Superior temporal gyrus (tissue), 1 donor: ENCODE results near the gene DPP3.

ENCODE experiments used
- DNase-seq: peaks from one replicate; pipeline ENCODE4 v3.0.0-alpha.2; 2016; ENCODE audit errors: extremely low spot score

The DPP3 gene

DNA sequence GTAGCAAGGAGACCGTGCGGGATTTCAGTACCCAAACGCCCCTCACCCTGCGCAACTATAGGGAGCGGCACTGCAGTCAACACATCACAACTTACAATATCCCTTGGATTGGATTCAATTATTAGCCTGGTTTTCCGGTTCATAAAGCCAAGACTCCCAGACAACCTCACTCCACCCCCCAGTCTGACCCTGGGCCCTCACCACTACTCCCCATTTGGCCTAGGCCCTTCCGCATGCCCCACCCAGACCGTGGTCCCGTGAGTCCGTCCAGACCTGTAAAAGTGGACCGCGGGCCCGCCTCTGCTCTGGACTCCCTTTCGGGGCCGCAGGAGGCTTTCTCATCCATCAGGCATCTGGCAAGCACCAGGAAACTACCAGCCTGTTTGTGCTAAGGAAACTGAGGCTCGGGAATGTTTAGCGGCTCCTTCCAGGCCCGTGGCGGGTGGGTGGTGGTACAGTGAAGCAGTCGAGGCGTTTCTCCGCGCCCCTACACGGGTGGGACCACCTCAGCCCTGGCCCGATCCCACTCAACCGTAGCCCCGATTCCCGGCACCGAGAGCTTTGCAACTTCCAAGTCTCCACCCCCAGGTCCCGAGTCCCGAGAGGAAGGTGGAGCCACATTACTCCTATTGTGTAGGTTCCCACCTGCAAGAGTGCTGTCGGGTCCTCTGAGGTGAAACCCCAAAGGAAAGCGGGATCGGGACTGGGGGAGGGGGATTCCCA is 679 bp upstream of the DPP3 start:
- DNase-seq: no peak

DNA sequence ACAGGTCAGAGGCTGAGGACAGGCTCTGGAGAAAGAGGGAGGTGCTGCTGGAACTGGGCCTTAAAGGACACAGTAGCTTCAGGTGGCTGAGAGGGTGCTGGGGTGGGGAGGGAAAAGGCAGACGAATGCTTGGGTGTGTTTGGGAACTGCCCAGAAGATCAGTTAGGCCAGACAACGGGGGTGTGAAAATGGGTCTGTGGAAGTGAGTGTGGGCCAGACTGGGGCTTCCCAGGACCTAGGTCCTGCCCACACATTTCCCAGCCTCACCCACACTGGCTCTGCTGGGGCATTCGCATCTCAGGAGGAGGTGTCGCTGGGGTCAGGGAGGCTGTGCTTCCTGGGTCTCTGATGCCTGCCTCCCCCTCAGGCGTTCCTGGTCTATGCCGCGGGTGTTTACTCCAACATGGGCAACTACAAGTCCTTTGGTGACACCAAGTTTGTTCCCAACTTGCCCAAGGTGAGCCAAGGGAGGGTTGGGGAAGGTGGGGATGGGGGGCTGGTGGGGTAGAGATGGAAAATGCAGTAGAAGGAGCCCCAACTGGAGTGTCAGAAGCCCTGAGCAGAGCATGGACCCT is 4.7 kb downstream of the DPP3 start:
- DNase-seq: no peak

DNA sequence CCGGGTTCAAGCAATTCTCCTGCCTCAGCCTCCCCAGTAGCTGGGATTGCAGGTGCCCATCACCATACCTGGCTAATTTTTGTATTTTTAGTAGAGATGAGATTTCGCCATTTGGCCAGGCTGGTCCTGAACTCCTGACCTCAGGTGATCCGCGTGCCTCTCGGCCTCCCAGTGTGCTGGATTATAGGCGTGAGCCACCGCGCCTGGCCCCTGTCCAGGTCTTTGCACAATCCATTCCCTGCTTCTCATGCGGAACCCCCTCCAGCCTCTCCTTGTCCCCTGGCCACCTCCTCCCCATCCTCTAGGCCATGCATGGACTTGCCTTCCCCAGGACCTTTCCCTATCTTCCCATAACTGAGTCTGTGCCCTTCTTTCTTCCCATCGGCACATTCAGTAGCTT is 8.7 kb downstream of the DPP3 start:
- no peak for DNase-seq

DNA sequence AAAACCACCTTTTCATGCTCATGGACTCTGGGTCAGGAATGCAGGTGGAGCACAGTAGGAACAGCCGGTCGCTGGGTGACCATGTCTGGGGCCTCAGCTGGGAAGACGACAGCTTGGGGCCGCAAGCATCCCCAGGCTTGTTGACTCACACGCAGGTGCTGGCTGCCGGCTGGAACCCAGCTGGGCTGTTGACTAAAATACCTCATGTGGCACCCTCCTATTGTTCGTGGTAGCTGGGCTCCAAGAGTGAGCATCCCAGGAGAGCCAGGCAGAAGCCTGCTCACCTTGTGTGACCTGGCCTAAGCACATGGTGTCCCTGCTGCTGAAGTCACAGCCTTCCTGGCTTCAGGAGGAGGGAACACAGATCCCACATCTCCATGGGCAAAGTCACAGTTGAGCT is 9.4 kb downstream of the DPP3 start:
- DNase-seq: no peak

DNA sequence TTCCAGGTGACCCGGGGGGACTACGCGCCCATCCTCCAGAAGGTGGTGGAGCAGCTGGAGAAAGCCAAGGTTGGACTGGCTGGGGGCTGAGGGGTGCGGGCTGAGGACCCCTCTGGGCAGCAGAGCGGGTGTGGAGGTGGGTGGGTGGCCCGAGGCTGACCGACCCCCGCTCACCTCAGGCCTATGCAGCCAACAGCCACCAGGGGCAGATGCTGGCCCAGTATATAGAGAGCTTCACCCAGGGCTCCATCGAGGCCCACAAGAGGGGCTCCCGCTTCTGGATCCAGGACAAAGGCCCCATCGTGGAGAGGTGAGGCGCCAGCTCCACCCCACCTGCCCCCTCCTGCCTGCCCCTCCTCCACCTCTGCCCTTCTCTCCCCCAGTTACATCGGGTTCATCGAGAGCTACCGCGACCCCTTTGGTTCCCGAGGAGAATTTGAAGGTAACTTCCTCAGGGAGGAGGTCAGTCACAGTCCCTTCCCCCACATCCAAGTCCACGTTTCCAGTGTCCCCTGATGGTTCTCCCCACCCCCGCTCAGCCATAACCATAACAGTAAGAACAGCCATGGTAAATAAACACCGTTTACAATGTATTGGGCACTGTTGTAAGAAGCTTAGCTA is 11.2 kb downstream of the DPP3 start:
- DNase-seq: no peak

DNA sequence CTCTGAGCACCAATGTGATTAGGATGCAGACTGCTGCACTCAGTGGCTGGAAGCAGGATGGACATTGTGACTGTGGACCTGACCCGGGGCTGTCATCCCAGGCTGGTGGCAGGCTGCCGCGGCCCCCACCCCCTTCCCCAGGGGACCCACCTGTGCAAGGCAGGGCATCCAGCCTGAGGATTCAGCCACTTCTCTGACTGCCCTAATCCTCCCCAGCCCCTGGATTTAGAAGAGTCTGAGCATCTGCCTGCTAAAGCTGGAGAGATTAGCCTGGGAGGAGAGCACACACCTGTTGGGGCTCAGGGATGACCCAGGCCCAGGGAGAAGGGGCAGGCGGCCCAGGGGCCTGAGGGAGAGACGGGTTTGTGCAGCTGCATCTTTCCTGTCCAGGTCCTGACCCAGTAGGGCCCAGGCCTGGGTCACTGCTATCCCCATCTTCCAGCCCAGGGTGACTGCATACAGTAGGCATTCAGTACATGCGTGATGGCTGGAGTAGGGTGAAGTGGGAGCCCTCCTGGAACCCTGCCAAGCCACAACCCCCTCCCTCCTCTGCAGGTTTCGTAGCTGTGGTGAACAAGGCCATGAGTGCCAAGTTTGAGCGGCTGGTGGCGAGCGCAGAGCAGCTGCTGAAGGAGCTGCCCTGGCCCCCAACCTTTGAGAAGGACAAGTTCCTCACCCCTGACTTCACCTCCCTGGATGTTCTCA is 12.1 kb downstream of the DPP3 start:
- no peak for DNase-seq

DNA sequence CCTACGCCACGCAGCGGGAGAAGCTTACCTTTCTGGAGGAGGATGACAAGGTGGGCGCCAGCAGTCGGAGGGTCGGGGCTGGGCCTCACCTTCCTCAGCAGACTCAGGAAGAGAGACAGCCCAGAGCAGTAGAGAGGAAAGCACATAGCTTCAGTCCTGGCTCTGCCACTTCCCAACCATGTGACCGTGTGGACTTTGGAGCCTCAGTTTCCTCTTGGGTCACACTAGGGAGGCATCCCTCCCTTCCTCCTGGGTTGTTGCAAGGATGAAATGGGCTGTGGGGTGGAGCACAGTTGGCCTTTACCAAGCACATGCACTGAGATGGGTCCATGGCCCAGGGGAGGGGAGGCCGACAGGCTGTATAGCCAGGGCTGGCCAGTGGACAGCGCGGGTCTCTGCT is 12.9 kb downstream of the DPP3 start:
- no peak for DNase-seq

DNA sequence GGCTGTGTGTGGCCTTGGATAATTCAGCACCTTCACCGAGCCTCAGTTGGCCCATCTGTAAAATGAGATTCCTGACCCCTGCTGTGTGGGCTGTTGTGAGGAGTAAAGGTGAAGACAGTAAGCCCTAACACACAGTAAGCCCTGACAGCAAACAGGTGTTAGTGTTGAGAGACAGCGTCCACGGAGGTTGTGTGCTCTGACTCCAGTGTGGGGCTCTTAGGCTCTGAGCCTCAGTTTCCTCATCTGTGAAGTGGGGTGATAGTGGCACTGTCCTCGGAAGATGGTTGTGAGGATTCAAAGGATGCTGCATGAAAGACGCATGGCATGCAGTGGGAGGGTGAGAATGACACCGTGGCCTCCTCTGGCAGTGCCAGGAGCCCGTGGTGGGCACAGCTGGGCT is 14.2 kb downstream of the DPP3 start:
- no peak for DNase-seq

DNA sequence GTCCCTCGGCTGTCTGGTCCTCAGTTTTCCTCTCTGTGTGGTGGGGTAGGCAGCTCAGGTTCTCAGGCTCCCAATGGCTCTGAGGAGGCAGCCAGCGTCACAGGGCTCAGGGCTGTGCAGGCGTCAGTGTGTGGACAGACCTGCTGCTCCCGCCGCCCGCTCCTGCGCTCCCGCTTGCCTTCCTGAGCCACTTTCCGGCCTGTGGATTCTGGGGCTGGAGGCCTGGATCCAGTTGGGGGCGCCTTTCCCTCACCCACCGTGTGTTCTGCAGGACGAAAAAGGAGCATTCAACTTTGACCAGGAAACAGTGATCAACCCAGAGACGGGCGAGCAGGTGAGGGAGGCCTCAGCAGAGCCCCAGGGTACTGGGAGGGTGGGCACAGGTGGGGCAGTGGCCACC is 14.7 kb downstream of the DPP3 start:
- DNase-seq: no peak

DNA sequence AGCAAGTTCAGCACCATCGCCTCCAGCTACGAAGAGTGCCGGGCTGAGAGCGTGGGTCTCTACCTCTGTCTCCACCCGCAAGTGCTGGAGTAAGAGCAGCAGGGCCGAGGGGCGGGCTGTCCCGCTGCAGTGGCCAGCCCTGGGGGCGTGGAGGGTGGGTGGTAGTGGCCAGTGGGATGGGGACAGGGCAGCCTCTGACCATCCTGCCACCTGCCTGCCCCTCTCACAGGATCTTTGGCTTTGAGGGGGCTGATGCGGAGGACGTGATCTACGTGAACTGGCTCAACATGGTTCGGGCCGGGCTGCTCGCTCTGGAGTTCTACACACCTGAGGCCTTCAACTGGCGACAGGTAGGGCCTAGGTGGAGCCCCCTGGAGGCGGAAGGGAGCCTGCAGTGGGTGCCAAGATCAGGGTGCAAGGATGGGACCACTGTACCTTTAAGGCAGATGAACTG is 15.2 kb downstream of the DPP3 start:
- no peak for DNase-seq

DNA sequence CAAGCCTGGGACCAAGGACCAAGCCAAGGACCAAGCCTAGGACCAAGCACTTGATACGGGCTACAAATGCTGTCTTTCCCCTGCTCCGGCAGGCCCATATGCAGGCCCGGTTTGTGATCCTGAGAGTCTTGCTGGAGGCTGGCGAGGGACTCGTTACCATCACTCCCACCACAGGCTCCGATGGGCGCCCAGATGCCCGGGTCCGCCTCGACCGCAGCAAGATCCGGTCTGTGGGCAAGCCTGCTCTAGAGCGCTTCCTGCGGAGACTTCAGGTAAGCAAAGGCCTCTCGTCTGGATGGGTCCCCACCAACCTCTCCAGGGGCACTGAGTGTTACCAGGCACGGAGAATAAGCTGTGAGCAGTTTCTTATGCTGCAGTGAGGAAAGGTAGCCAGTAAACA is 17.0 kb downstream of the DPP3 start:
- no peak for DNase-seq

DNA sequence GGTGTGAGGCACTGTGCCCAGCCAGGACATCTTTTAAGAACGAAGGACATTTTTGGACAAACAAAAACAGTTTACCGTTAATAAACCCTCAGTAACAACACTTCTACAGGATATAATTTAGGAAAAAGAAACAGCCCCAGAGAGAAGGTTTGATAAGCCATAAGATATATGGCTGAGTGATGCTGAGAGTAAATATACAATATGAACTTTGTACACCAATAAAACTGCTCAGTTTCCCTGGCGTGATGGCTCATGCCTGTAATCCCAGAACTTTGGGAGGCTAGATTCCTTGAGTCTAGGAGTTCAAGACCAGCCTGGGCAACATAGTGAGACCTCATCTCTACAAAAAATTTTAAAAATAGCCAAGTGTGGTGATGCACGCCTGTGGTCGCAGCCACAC is 18.3 kb downstream of the DPP3 start:
- no peak for DNase-seq

DNA sequence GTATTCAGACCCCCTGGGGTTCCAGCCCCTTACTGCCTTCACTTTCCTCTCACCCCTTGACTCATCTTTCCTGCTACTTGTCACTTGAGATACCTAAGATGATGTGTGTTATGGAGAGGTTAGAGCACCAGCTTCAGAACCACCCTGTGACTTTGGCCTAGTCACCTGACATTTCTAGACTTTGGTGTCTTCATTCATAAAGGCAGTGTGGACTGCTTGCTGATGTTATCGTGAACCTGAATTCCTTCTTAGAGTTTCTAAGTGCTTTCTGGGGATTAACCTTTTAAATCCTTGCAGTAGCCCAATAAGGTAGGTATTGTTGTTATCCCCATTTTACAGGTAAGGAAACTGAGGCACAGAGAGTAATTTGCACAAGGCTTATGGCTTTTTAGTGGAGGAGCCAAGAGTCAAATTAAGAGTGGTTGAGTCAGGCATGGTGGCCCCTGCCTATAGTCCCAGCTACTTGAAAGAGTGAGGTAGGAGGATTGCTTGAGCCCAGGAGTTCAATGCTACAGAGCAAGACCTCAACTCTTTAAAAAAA is 25.1 kb downstream of the DPP3 start:
- no peak for DNase-seq

DNA sequence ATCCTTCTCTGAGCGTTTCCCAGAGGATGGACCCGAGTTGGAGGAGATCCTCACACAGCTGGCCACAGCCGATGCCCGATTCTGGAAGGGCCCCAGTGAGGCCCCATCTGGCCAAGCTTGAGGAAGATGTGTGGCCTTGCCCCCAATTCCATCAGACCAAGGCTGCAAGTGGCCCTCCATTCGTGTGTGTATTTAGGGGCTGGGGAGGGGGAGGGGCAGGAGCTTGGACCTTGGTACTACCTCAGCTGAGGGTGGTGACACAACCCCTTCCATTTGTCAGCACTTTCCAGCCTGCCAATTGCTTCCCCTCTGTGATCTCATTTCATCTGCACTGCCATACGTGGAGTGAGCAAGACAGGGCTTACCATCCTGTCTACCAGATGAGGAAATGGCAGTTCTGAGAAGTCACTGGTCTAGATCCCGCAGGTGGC is 28.9 kb downstream of the DPP3 start:
- DNase-seq: no peak

DNA sequence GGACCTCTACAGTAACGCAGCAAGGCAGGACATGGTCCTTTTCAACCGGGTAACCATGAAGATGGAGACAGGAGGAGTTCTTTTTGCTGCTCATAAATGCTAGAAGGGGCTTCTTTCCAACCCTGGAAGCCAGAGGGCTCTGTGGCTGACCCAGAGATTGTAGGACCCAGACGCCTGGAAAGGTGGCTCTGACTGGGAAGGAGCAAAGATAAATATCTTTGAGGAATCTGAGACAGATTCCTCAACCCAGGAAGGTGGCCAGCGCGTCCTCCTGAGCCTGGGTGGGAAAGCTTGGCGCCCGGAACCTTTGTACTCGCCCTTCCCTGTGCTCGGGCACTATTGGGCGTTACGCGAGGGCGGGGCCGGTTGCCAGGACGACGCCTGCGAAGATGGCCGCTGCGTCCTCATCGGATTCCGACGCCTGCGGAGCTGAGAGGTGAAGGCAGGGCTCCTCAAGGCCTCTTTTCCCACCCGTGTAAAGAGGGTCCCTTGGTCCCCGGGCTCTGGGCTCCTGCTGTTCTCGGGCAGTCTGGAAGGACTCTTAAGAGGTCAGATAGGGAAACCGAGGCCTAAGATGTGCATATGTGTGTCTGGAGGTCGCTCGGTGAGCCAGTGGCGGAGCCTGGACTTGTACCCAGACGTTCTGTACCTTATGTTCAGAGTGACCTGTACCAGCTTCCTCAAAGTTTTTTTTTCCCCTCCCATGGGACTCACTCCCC is 30.2 kb downstream of the DPP3 start, which contains the start of gene BBS1:
Gene BBS1 (plus strand): TSS at position 365 of the 719 bp plus-strand sequence. CDS start 25 bp downstream, at position 390.
- DNase-seq: peak; percentile 89

DNA sequence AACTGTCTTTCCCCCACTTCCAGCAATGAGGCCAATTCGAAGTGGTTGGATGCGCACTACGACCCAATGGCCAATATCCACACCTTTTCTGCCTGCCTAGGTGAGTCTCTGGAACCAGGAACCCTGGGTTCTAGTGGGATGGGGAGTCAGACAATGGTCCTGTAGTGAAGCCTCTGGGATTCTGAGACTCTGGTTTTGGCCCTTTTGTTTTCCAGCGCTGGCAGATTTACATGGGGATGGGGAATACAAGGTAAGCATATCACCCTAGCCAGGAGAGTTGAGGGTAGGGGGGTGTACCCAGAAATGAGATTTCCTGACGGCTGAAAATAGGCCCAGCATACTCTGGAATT is 30.7 kb downstream of the DPP3 start:
- DNase-seq: no peak

DNA sequence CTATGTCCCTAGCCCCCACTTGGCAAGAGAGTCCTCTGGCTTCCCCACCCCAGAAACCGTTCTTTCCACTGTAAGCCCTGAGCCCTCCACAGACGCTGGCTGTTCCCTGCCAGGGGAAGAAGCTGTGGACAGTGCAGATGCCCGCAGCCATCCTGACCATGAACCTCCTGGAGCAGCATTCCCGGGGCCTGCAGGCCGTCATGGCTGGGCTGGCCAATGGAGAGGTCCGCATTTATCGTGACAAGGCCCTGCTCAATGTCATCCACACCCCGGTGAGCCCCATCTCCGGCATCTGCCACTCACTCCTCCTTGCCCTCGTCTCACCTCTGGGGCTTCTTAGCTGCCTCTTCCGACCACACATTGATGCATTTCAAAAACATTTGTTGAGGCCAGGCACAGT is 43.4 kb downstream of the DPP3 start:
- no peak for DNase-seq

DNA sequence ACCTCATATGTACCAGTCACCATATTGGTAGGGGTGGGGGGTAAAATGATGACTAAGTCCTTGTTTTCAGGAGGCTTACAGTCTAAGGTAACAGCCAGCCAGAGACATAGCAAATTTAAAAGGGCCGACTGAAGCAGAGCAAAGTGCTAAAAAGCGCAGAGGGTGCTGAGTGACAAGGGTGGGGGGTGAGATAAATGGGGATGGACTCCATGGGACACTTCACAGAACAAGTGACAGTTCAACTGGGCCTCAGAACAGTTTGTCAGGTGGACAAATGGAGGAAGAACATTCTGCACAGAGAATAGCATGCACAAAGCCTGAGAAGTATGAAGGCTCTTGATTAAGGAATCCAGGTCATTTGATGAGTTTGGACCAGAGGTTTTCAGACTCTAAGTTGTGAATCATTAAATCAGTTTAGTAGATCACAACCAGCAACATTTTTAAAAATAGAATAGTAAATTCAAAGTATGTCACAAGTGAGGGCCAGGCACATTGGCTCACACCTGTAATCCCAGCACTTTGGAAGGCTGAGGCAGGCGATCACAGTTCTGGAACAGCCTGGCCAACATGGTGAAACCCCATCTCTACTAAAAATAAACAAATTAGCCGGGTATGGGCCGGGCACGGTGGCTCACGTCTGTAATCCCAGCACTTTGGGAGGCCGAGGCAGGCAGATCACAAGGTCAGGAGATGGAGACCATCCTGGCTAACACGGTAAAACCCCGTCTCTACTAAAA is 44.2 kb downstream of the DPP3 start:
- DNase-seq: no peak

DNA sequence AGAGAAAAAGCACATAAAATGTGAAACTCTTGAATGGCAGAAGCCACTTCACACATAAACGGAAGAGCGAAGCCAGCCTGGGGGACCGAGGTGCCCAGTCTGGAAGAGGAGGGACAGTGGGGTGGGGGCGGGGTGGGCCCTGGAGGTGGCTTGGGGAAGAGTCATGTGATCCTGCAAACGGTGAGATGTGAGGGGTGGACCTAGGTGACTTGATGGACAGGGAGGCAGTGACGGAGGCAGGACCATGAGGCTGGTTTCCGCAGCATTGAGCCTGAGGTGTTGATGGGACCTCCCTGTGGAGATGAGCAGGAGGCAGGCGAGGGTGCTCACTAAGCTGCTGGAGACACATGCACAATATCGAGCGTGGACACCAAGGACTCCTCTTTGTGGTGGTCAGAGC is 48.8 kb downstream of the DPP3 start:
- no peak for DNase-seq

DNA sequence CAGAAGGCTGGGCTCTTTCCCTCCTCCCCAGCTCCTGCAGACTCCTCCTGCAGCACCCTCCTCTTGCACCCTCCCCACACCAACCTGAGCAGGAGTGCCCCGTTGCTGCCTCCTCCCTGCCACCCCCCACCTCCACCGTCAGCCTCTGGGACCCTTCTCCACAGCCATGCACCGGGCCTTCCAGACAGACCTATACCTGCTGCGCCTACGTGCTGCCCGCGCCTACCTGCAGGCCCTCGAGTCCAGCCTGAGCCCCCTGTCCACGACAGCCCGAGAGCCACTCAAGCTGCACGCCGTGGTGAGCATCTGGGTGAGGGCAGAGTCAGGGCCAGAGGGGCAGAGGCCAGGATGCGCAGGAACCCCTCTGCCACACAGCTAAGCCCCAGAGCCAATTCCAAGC is 49.4 kb downstream of the DPP3 start:
- no peak for DNase-seq
